ENCODE data around the gene IL31.
A peak's percentile ranks its signal among the peaks of the same experiment; 100 is the strongest.
"Not testable (repeated sequence)": the region's sequence is repeated elsewhere in the genome, so short reads cannot be mapped to it uniquely, and the experiment has no call there.

IL31 gene

DNA sequence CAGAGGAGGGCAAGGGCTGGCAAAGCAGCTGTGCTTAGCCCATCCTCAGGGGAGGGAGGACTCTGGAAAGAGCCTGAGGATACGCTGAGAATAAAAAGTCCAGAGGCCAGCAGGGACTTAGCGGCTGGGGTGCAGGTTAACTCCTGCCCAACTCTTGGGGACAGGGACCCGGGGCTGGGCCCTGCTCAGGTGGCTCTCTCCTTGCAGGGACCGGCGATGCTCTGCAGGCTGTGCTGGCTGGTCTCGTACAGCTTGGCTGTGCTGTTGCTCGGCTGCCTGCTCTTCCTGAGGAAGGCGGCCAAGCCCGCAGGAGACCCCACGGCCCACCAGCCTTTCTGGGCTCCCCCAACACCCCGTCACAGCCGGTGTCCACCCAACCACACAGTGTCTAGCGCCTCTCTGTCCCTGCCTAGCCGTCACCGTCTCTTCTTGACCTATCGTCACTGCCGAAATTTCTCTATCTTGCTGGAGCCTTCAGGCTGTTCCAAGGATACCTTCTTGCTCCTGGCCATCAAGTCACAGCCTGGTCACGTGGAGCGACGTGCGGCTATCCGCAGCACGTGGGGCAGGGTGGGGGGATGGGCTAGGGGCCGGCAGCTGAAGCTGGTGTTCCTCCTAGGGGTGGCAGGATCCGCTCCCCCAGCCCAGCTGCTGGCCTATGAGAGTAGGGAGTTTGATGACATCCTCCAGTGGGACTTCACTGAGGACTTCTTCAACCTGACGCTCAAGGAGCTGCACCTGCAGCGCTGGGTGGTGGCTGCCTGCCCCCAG lies 32.3 kb upstream of the IL31 start:
- no peak for DNase-seq (ENCODE audit: low read depth)
- no peak overlapping the region for H3K4me3 ChIP-seq (ENCODE audit: low read depth, low read length)
- TF ChIP-seq, protein P1, sequence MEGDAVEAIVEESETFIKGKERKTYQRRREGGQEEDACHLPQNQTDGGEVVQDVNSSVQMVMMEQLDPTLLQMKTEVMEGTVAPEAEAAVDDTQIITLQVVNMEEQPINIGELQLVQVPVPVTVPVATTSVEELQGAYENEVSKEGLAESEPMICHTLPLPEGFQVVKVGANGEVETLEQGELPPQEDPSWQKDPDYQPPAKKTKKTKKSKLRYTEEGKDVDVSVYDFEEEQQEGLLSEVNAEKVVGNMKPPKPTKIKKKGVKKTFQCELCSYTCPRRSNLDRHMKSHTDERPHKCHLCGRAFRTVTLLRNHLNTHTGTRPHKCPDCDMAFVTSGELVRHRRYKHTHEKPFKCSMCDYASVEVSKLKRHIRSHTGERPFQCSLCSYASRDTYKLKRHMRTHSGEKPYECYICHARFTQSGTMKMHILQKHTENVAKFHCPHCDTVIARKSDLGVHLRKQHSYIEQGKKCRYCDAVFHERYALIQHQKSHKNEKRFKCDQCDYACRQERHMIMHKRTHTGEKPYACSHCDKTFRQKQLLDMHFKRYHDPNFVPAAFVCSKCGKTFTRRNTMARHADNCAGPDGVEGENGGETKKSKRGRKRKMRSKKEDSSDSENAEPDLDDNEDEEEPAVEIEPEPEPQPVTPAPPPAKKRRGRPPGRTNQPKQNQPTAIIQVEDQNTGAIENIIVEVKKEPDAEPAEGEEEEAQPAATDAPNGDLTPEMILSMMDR (IDR thresholded peaks at IDR 0.05; ENCODE audit: insufficient read depth, low read depth, low read length, missing control alignments): no peak

DNA sequence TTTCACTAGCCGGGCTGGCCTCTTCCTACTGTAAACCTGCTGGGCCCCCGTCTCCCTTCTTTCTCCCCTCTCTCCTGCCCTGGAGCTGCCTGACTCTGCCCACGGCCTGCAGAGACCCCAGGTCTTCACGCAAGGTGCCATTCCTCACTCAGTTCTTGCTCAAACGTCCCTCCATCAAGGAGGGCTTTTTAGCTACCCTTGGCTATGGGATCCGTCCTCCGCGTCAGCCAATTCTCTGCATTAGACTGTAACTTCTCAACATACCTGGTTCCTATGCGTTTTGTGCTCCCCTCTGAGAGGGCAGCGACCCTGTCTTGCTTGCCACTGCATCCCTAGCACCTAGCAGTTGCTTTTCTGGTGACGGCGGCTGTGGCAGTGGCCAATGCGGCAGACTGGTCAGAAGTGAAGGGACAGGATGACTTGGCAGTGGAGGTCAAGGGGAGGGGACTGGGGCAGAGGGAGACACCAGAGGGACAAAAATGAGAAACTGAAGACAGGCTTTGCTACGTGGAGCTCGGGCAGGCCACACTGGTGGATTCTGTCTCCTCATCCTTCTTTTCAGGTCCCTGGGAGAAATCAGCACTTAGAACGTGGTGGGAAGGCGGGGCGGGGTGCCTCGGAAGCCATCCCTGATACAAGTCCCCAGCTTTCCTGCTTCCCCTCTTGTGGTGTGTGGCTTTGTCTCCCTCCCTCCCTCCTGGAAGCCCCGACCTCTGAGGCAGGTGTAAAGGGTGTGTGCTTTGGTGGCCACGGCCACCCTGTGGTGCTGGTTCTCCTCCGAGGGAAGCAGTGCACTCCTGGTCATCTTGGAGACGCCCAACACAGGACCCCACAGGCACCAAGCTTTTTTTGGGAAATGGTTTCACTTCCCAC lies 31.3 kb upstream of the IL31 start:
- H3K4me3 ChIP-seq (ENCODE audit: low read depth, low read length): no peak overlapping the region
- DNase-seq (ENCODE audit: low read depth): no peak
- TF ChIP-seq, protein P1 (IDR thresholded peaks at IDR 0.05; ENCODE audit: insufficient read depth, low read depth, low read length, missing control alignments): no peak

DNA sequence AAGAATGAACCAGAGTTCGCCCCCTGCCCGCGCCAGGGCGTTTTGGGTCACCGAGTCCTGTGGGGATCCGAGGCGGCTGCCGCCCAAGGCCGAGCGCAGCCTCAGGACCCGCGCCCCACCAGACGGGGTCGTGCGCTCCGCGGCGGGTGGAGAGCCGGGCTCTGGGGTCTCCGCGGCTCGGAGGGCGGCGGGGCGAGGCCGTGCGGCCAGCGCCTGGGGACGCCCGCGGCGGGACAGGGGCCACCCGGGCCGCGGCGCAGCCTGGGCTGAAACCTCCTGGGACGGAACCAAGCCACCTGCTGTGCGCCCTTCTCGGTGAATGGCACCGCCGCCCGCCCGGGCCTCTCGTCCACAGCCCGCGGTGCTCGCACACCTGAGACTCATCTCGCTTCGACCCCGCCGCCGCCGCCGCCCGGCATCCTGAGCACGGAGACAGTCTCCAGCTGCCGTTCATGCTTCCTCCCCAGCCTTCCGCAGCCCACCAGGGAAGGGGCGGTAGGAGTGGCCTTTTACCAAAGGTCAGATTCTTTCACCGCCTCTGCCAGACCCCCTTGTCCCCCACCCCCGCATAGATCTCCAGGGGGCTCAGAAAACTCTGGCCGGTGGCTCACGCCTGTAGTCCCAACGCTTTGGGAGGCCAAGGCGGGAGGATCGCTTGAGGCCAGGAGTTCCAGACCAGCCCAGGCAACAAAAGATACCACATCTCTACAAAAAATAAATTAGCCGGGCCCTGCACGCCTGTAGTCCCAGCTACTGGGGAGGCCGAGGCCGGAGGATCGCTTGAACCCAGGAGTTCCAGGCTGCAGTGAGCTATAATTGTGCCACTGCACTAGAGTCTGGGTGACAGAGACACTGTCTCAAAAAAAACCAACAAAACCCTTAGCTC lies 30.4 kb upstream of the IL31 start:
- TF ChIP-seq, protein P1 (IDR thresholded peaks at IDR 0.05; ENCODE audit: insufficient read depth, low read depth, low read length, missing control alignments): no peak
- DNase-seq (ENCODE audit: low read depth): no peak
- peak overlapping the region; percentile 55; the same call in 1 of the 2 replicates for H3K4me3 ChIP-seq (ENCODE audit: low read depth, low read length)

DNA sequence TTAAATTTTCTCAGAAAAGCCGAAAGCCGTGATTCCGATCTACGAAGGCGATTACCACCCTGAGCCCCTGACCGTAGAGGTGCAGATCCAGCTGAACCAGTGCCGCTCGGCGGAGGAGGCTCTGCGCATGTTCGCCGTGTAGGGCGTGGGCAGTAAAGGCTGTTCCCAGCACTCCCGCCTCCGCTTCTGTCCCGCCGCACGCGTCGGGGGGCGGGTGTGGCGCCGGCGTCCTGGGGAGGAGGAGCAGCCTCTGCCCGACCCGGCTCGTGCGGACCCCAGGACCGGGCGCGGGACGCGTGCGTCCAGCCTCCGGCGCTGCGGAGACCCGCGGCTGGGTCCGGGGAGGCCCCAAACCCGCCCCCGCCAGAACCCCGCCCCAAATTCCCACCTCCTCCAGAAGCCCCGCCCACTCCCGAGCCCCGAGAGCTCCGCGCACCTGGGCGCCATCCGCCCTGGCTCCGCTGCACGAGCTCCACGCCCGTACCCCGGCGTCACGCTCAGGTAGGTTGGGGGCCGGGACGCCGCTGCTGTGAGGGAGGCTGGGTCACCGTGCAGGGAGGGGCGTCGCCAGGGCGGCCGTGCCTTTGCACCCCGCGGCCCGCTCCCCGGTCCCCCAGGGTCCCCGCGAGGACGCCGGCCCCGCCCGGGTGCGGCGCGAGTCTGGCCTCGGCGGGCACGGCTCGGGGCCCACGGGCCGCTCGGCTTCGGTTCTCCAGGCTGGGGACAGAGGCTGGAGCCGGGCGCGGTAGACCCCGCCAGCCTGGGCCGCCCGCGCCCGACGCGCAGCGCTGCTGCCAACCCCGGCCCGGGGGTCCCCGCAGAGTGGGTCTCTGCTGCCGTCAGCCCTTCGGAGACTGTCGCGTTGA lies 29.5 kb upstream of the IL31 start, which contains the start of gene B3GNT4:
B3GNT4 (plus strand) TSS at position 409 of the 866 bp plus-strand sequence. CDS start 910 bp downstream, outside the sequence.
- H3K4me3 ChIP-seq (ENCODE audit: low read depth, low read length): peak within 1 kb of the TSS; percentile 55
- TF ChIP-seq, protein P1 (IDR thresholded peaks at IDR 0.05; ENCODE audit: insufficient read depth, low read depth, low read length, missing control alignments): no peak
- no peak for DNase-seq (ENCODE audit: low read depth)

DNA sequence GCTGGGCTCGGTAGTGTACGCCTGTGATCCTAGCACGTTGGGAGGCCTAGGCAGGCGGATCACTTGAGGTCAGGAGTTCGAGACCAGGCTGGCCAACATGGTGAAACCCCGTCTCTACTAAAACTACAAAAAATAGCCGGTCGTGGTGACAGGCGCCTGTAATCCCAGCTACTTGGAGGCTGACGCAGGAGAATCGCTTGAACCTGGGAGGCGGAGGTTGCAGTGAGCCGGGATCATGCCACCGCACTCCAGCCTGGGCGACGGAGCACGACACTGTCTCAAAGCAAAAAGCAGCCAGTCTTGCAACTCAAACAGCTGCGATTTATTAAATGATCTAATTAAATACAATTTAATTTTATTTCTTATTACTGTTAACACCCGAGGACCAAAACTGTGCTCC lies 28.8 kb upstream of the IL31 start:
- not testable (repeated sequence) for DNase-seq (ENCODE audit: low read depth)
- peak overlapping the region; percentile 55 for H3K4me3 ChIP-seq (ENCODE audit: low read depth, low read length)

DNA sequence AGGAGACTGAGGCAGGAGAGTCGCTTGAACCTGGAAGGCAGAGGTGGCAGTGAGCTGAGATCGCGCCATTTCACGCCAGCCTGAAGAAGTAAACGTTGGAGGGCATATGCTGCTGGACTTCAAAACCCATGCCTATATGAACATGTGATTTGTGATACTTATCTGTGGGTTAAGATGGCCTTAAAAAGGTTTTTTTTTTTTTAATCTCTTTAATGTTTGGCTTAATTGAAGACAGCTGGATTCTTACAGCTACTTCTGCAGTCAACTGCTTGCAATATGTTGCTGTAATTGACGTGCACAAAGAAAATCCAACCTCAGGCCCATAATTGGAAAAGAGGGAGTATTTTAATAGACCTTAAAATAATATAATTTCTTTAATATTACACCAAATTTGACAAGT lies 28.0 kb upstream of the IL31 start:
- TF ChIP-seq, protein P1 (IDR thresholded peaks at IDR 0.05; ENCODE audit: insufficient read depth, low read depth, low read length, missing control alignments): no peak
- DNase-seq (ENCODE audit: low read depth): no peak
- H3K4me3 ChIP-seq (ENCODE audit: low read depth, low read length): no peak overlapping the region
